Activated naive CD4-positive, alpha-beta T cell (primary cell): ENCODE data around the gene CPN1.
"Not testable (repeated sequence)": the region's sequence is repeated elsewhere in the genome, so short reads cannot be mapped to it uniquely, and the experiment has no call there.

ENCODE experiments used
- DNase-seq, 4 experiments: peaks; one replicate each; lab custom pipeline; 2025; lab: John Stamatoyannopoulos, UW

Gene CPN1

DNA sequence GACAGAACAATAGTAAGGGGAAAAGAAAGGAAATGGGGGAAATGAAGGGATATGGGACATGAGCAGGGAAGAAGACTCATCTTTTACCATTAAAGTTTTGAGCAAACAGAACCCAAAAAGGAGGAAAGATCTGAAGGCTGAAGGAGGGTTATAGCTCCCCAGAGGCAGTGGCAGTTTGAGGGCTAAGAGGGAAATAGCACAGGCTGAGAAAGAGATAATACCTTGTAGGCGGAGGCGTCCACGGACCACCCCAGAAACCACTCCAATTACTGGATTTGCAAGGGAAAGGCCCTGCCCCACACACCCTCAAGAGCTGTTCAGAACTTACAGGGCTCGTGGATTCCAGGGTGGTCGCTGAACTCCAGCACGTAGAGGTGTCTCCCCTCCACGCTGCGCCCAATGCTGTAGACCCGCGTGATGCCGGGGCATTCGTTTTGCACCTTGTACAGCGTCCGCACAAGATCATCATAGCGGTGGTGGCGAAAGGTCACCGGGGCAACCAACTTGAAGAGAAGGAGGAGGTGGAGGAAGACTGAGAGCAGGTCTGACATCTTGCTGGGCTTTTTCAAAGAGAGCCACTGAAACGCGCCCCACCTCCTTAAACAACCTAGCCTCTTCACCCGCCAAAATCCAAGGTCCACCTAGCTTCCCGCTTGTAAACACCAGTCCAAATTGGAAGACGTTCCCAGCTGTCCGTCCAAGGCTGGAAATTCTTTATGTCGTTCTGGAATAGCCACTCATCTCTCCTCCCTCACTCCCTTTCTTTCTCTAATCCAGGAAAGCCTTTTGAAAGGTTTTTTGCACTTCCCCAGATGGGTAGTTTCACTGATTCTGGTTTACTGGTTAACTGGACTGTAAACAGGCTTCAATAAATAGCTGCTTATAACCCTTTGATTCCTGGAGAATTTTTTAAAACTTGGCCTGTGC is at the start of gene CPN1:
CPN1 (minus strand) TSS at position 795 of the 927 bp plus-strand sequence; CDS start at position 551, 244 bp downstream.
- DNase-seq = no peak

DNA sequence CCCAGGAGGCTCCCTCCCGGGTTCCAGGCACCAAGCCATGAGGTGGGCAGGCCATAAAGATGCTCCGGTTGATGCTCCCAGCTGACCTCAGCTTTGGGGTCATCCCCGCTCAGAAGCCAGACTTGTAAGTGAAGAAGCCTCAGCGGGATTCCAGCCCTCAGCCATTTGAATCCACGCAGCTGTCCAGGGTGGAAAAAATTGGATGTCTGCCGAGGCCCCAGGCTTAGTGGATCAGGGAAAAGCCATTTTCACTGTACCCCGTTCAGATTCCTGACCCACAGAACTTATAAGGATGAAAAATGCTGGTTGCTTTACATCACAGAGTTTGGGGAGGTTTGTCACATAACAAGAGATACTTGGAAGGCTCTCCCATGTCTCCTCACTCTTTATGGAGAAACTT is 49.2 kb upstream of the CPN1 start:
- no peak for DNase-seq

DNA sequence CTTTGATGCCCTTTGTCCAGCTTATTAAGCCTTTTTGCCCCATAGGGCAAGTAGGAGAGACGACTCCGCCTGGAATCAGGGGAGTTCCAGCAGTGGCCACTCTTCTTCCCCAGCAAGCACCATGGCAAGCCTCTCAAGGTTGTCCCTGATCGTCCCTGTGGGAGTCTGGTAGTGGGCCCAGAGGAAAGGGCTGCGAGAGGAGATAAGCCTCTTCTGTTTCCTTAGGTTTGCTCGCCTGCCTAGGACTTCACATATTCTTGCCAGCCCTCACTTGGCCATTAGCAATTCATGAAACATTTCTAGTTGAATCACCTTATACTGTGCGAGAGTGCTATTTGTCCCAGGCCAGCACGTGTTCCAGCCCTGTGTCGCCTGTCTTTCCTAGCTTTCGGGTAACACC is 47.8 kb upstream of the CPN1 start:
- DNase-seq = no peak

DNA sequence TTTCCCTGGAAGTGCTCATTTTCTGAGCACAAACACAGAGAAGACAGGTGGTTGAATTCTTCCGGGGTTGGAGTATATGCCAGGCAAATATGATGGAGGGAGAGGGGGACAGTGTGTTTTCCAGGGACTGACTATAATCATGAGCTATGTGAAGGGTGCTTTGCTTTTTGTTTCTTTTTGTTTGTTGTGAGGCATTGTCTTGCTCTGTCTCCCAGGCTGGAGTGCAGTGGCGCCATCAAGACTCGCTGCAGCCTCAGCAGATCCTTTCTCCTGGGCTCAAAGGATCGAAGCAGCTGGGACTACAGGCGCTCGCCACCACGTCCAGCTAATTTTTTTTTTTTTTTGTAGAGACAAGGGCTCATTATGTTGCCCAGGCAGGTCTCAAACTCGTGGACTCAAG is 47.3 kb upstream of the CPN1 start:
- no peak for DNase-seq

DNA sequence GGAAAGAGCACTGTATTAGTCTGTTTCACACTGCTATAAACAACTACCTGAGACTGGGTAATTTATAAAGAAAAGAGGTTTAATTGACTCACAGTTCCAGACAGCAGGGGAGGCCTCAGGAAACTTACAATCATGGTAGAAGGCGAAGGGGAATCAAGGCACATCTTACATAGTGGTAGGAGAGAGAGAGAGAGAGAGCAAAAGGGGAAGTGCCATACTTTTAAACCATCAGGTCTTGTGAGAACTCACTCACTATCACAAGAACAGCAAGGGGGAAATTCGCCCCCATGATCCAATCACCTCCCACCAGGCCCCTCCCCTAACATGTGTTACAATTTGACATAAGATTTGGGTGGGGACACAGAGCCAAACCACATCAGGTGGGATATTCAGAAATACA is 43.7 kb upstream of the CPN1 start:
- DNase-seq = not testable (repeated sequence)

DNA sequence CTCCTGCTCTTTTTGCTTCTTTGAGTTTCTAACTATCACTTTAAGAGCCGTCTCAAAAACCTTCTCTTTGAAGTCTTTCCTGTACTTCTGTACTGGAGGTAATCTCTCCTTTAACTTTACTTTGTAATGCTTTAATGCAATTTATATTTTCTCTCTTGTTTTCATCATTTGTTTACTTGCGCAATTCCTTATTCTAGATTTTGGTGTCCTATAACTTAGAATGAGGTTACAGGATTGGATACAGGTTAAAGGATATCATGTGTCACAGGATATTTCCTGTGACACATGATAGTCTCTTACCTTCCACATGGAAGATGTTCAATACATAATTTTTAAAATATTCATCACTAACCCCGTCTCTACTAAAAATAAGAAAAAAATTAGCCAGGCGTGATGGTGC is 42.4 kb upstream of the CPN1 start:
- no peak for DNase-seq

DNA sequence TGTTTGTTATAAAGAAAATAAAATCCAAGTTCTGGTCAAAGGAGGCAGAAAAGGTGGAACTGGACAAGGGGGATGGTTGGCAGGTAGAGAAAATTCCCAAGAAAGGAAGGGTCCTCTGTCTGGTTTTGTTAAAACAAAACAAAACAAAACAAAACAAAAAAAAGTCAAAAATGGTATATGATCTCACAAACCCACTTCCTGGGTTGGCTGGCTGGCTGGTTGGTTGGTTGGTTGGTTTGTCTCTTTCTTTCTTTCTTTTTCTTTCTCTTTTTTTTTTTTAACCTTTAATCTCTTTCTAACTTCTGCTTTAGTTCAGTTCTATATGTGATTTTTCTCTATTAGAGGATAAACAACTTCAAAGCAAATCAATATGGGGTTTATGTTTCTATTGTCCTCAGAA is 41.1 kb upstream of the CPN1 start:
- no peak for DNase-seq

DNA sequence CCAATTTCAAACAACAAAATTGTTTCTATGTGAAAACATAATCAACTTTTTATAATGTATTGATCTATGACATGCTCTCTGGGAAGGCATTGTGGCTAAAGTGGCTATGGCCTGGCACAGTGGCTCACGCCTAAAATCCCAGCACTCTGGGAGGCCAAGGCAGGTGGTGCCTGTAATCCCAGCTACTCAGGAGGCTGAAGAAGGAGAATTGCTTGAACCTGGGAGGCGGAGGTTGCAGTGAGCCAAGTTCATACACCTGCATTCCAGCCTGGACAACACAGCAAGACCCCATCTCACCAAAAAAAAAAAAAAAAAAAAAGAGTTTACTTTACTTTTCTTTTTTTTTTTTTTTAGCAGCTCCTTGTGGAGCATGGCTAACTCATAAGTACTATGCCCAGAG is 38.9 kb upstream of the CPN1 start:
- no peak for DNase-seq

DNA sequence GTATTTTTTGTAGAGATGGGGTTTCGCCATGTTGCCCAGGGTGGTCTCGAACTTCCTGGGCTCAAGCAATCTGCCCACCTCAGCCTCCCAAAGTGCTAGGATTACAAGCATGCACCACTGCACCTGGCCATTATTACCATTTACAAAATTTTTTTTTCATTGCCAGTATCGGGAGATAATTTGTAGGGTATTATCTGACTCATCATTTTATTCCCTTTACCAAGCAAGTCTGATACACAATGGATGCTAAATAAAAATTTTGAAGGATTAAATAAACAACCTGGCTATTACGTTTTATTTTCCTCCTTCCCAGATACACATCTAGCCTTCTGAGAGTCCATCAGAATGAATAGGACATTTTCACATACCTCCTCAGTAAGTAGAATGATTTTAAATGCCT is 38.1 kb upstream of the CPN1 start:
- no peak for DNase-seq

DNA sequence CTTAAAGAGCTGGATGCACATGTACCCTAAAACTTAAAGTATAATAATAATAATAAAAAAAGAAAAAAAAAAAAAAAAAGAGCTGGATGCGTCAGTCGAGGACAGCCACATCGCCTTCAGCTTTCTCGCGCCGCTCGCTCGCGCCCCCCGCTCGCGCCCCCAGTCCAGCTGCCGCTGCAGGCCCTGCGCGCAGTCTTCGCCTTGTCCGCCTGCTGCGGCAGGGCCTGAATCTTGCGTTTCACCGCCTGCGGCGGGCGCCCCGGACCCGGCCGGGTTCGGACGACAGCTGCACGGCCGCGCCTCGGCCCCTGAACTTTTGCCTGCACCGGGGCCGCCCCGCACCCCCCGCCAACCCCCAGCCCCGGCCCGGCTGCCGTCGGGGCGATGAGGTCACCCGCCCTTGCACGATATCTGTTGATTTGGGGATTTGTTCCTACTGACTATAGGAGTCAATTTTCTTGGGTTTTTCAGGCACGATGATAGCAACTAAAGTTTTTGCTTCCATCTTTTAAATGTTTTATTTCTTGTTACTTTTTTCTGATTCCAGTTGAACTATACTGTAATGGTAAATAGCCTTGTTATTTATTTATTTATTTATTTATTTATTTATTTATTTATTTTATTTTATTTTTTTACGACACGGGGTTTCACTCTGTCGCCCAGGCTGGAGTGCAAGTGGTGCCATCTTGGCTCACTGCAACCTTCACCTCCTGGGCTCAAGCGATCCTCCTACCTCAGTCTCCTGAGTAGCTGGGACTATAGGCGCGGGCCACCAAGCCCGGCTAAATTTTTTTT is 33.5 kb upstream of the CPN1 start:
- DNase-seq = no peak

DNA sequence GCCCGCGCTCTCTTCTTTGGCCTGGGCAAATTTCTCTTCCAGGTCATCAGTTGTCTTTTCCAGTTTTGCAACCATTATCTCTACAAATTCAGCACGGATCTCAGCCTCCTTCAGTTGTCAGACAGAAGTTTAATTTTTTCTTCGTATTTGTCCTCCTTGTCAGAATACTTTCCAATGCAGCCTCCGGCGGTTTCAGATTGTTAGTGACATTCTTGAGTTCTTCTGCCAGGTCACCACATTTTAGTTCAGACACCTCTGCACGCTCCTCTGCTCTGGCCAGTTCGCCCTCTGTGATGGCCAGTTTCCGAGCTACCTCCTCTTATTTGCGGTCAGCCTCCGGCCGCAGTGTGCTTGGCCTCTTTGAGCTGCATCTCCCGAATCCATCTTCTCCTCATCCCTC is 32.8 kb upstream of the CPN1 start:
- DNase-seq = no peak

DNA sequence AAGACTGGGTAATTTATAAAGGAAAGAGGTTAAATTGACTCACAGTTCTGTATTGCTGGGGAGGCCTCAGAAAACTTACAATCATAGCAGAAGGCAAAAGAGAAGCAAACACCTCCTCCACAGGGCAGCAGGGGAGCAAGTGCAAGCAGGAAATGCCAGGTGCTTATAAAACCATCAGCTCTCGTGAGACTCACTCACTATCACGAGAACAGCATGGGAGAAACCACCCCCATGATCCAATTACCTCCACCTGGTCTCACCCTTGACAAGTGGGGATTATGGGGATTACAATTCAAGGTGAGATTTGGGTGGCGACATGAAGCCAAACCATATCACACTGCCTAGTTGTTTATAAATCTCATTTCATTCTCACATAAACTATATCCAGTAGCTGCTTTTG is 28.0 kb upstream of the CPN1 start:
- no peak for DNase-seq

DNA sequence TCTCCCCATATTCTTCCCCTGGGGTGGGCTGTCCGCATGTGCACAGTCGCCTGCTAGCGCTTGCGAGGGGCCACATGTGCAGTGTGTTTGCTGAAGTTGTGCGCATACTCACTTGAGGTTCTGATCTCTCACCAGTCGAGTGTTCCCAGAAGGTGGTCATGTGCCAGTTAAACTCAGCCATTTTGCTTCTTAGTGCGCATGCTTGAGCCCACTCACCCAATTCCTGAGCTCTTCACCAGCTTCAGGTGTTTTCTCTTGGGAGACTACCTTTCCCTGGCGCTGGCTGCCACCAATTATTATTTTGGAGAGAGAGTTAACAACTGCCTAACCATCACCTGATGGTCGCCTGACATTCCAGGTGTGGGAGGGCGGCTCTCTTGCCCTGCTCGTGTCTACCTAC is 25.2 kb upstream of the CPN1 start:
- no peak for DNase-seq

DNA sequence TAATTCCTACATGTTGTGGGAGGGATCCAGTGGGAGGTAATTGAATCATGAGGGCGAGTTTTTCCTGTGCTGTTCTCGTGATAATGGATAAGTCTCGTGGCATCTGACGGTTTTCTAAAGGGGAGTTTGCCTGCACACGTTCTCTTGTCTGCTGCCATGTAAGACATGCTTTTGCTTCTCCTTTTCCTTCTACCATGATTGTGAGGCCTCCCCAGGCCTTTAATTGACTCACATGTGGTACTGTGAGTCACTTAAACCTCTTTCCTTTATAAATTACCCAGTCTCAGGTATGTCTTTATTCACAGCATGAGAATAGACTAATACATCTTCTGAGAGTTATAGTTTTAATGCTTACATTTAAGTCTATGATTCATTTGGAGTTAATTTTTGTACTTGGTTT is 22.6 kb upstream of the CPN1 start:
- DNase-seq = no peak

DNA sequence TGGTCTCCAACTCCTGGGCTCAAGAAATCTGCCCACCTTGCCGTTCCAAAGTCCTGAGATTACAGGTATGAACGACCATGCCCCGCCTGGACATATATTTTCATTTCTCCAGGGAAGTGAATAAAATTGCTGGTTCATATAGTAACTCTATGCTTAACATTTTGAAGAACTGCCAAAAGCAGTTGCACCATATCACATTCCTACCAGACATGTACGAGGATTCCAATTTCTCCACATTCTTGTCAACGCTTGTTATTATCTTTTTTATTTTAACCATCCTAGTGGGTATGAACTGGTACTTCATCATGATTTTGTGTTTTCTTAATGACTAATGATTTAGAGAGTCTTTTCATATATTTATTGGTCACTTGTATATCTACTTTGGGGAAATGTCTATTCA is 21.9 kb upstream of the CPN1 start:
- DNase-seq = no peak

DNA sequence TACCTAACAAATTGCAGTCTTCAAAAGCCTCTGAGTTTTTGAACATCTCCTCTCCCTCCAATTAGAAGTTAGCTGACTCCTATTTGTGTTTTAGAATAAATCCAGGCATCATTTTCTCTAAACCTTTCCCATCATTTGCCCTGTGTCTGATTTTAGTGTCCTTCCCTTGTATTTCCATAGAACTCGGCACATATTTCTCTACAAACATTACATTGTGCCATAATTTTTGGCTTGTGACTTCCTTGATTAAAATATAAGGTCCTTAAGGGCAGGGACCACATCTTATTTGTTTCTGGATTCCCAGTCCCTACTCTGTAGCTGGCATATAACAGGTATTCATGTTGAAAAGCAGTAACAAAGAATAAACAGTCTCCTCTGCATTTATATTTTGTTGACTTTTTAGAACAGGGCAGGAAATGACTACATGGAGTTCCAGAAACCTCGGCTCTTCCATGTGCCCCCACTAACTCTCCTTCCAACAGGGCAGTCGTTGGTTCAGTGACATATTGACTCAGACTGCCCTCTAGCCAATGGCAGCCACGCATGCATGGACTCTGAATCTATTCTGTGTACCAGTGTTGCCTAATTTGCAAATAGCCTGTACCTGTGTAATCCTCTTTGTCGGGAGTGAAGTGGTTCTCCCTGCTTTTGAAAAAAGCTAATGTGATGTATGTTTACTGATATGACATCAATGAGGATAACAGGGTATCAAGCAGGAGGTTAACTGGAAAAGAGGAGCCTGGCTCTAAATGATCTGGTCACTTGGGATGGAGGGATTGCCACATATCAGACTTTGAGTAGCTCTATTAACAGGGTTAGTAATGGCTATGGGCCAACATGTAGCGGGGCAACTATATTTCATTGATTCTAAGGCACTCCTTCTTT is 19.8 kb upstream of the CPN1 start:
- no peak for DNase-seq

DNA sequence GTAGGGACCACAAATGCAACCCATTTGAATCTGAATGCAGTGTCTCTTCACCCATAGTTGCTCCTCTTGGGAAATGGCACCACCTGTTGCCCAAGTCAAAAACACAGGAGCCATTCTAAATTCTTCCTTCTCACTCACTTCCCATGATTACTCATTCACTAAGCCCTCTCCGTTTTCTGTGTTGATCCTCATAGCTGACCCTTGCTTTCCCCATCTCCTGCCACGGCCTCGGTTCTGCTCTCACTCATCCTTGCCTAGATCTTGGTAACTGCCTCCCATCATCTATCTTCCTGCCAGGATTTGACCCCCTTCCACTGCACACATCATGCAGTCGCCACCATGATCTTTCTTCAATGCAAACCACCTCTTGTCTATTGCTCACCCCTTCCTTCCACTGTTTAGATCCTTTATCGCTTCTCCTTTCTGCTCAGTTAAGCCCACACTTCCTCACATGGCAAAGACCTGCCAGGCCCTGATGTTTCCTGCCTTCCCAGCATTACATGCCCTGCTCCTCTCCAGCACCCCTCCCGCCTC is 19.0 kb upstream of the CPN1 start:
- no peak for DNase-seq

DNA sequence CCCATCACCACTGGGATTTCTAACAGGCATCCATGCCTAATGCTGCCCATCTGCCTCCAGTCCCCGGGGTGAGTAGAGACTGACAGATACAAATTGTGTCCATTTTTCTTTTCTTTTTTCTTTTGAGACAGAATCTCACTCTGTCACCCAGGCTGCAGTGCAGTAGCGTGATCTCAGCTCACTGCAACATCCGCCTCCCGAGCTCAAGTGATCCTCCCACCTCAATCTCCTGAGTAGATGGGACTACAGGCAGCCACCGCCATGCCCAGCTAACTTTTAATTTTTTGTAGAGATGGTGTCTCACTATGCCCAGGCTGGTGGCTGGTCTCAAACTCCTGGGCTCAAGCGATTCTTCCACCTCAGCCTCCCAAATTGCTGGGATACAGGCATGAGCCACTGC is 7.6 kb upstream of the CPN1 start:
- no peak for DNase-seq

DNA sequence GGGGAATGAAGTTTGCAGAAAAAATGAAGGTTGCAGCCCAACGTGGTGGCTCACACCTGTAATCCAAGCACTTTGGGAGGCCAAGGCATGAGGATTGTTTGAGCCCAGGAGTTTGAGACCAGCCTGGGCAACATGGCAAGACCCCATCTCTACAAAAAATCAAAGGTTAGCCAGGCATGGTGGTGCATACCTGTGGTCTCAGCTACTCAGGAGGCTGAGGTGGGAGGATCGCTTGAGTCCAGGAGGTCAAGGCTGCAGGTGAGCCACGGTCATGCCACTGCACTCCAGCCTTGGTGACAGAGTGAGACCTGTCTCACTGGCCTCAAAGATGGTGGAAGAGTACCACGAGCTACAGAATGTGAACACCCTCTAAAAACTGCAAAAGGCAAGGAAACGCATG is 5.0 kb upstream of the CPN1 start:
- not testable (repeated sequence) for DNase-seq

DNA sequence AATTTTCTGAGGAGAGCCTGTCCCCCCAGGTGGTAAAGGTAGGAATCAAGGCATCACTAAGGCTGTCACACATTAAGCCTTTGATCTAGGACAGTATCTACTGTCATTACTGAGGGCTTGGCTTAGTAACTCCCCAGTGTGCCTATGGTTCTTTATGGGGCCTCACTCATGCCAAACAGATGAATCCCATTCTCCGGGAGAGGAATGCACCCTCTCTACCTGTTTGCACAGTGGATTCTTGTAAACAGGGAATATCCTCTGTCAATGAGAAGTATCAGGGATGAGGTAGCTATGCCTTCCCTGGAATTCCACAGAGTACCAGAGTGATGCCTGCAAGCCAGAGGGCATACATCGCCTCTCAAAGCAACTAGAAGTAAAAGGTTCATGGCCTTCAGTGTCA is 3.9 kb upstream of the CPN1 start:
- no peak for DNase-seq

DNA sequence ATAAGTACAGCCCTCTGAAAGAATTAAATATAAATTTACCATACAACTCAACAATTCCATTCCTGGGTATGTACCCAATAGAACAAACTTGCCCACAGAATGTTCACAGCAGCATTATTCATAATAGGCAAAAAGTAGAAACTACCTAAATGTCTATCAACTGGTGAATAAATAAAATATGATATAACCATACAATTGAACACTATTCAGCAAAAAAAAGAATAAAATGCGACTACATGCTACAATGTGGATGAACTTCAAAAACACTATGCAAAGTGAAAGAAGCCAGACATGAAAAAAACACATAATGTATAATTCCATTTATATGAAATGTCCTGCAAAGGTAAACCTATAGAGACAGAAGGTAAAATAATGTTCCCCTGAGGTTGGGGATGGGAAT is 2.0 kb upstream of the CPN1 start:
- DNase-seq = no peak

DNA sequence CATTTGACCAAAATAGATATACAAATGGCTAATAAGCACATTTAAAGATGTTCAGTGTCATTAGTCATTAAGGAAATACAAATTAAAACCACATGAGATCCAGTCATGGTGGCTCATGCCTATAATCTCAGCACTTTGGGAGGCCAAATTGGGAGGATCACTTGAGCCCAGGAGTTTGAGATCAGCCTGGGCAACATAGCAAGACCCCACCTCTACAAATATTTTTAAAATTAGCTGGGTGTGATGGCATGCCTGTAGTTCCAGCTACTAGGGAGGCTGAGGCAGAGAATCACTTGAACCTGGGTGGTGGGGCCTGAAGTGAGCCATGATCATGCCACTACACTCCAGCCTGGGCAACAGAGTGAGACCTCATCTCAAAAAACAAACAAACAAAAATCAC is 607 bp upstream of the CPN1 start:
- DNase-seq = not testable (repeated sequence)
